Measurements from ENCODE around the gene VAPA. TPM values are rescaled to one million over a fixed set of nuclear protein-coding genes. Genes with fewer than 3 reads are reported as not detected.
A peak's percentile ranks its signal among the peaks of the same experiment; 100 is the strongest.

The VAPA gene
- total and polyA plus RNA-seq, 9 of the 15 experiments (the other 6 are each of a cell fraction or from before 2014, with no cell fraction given): 219 to 902 (median 526) TPM

DNA sequence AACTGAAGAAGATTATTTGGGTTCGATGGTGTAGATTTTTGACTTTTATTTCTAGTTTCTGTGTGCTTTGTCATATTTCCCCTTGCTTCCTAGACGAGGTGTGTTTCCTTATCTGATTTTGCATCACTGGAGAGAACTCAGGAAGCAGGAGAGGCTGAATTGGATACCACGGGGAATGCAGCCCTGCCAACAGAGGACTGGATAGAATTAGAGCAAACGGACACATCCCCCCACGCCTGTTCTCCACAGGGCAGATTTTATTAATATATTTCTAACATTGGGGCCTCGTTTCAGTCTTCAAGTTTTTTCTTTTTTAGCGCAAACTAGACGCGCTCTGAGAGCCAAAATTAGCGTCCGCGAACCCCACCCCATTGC, 678 bp upstream of the VAPA start (continued):
- no peak for TF ChIP-seq ZNF324 (CRISPR knock-in tag; IDR thresholded peaks at IDR 0.05)
- TF ChIP-seq FOXA3 (CRISPR knock-in tag; conservative IDR thresholded peaks at IDR 0.05 in 1 of 2, IDR thresholded peaks at IDR 0.05 in 1 of 2): 0 out of 4 replicates have a peak, but pooled peaks of 1 of the 2 experiments have one; percentile 24
- TF ChIP-seq CEBPG (CRISPR knock-in tag; IDR thresholded peaks at IDR 0.05): no peak
- no peak for TF ChIP-seq CEBPG (tag; conservative IDR thresholded peaks at IDR 0.05 in 1 of 2, IDR thresholded peaks at IDR 0.05 in 1 of 2)
- peak; percentile 56; the same call in 1 of the 2 replicates for TF ChIP-seq NFATC3 (IDR thresholded peaks at IDR 0.05)
- no peak for TF ChIP-seq FOXK1 (CRISPR knock-in tag; IDR thresholded peaks at IDR 0.05; ENCODE audit: borderline replicate concordance)
- TF ChIP-seq NR2C1 (IDR thresholded peaks at IDR 0.05): no peak
- TF ChIP-seq NR2C1 (tag; IDR thresholded peaks at IDR 0.05): no peak
- TF ChIP-seq, protein P1, sequence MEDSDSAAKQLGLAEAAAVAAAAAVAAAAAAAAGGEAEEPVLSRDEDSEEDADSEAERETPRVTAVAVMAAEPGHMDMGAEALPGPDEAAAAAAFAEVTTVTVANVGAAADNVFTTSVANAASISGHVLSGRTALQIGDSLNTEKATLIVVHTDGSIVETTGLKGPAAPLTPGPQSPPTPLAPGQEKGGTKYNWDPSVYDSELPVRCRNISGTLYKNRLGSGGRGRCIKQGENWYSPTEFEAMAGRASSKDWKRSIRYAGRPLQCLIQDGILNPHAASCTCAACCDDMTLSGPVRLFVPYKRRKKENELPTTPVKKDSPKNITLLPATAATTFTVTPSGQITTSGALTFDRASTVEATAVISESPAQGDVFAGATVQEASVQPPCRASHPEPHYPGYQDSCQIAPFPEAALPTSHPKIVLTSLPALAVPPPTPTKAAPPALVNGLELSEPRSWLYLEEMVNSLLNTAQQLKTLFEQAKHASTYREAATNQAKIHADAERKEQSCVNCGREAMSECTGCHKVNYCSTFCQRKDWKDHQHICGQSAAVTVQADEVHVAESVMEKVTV (CRISPR knock-in tag; IDR thresholded peaks at IDR 0.05): no peak
- no peak for TF ChIP-seq RAD21 (CRISPR knock-in tag; conservative IDR thresholded peaks at IDR 0.05 in 1 of 2, IDR thresholded peaks at IDR 0.05 in 1 of 2)
- peak in 1 of 2 experiments; percentile 51 for TF ChIP-seq AFF1 (IDR thresholded peaks at IDR 0.05; ENCODE audit: low read depth in 1 of 2, partially characterized antibody in 2 of 2)
- TF ChIP-seq DACH1 (IDR thresholded peaks at IDR 0.05; ENCODE audit: partially characterized antibody): no peak
- TF ChIP-seq ZNF561 (CRISPR knock-in tag; conservative IDR thresholded peaks at IDR 0.05): no peak
- TF ChIP-seq, protein P2, sequence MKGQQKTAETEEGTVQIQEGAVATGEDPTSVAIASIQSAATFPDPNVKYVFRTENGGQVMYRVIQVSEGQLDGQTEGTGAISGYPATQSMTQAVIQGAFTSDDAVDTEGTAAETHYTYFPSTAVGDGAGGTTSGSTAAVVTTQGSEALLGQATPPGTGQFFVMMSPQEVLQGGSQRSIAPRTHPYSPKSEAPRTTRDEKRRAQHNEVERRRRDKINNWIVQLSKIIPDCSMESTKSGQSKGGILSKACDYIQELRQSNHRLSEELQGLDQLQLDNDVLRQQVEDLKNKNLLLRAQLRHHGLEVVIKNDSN (CRISPR knock-in tag; IDR thresholded peaks at IDR 0.05): no peak
- TF ChIP-seq ZKSCAN1 (IDR thresholded peaks at IDR 0.05; ENCODE audit: low read depth, low read length): no peak
- TF ChIP-seq, protein P3, sequence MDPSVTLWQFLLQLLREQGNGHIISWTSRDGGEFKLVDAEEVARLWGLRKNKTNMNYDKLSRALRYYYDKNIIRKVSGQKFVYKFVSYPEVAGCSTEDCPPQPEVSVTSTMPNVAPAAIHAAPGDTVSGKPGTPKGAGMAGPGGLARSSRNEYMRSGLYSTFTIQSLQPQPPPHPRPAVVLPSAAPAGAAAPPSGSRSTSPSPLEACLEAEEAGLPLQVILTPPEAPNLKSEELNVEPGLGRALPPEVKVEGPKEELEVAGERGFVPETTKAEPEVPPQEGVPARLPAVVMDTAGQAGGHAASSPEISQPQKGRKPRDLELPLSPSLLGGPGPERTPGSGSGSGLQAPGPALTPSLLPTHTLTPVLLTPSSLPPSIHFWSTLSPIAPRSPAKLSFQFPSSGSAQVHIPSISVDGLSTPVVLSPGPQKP (CRISPR knock-in tag; IDR thresholded peaks at IDR 0.05): no peak
- no peak for TF ChIP-seq ZKSCAN8 (CRISPR knock-in tag; IDR thresholded peaks at IDR 0.05)
- TF ChIP-seq TGIF2 (CRISPR knock-in tag; IDR thresholded peaks at IDR 0.05): no peak
